Mesenchymal stem cell (in vitro differentiated cells and primary cell): ENCODE data around the gene ING3.

Experiments used
- DNase-seq: peaks from one replicate; pipeline ENCODE4 v3.0.0-alpha.2; 2013
- H2AFZ ChIP-seq: one replicate; pipeline ENCODE4 v1.6.1; 2013; ENCODE audit warnings: low read depth, mild to moderate bottlenecking, control low read depth, inconsistent platforms, low read length, moderate library complexity
- H2AK5ac ChIP-seq: 2 replicates; pipeline ENCODE4 v1.6.1; 2013; ENCODE audit warnings: low read length, moderate library complexity, mild to moderate bottlenecking, inconsistent platforms; ENCODE audit not compliant: severe bottlenecking
- H2BK120ac ChIP-seq: one replicate; pipeline ENCODE4 v1.6.1; 2013; ENCODE audit warnings: low read depth, mild to moderate bottlenecking, inconsistent platforms, low read length, moderate library complexity
- H2BK12ac ChIP-seq, 2 experiments: one replicate each; pipeline ENCODE4 v1.6.1; 2013; ENCODE audit warnings: inconsistent platforms in 2 of 2, low read length in 2 of 2, mild to moderate bottlenecking in 2 of 2, moderate library complexity in 2 of 2, control low read depth in 1 of 2
- H2BK15ac ChIP-seq: one replicate; pipeline ENCODE4 v1.6.1; 2013; ENCODE audit warnings: mild to moderate bottlenecking, low read depth, inconsistent platforms; ENCODE audit not compliant: poor library complexity, severe bottlenecking
- H2BK5ac ChIP-seq: 2 replicates; pipeline ENCODE4 v1.6.1; 2013; ENCODE audit warnings: low read depth, mild to moderate bottlenecking, low read length, control low read depth, inconsistent platforms; ENCODE audit not compliant: poor library complexity, severe bottlenecking
- H3K14ac ChIP-seq, 2 experiments: one replicate each; pipeline ENCODE4 v1.6.1; 2013; ENCODE audit warnings: inconsistent platforms in 2 of 2, low read length in 2 of 2, control low read depth in 1 of 2, mild to moderate bottlenecking in 1 of 2, moderate library complexity in 1 of 2
- H3K18ac ChIP-seq, 2 experiments: one replicate each; pipeline ENCODE4 v1.6.1; 2013; ENCODE audit warnings: inconsistent platforms in 2 of 2, low read length in 2 of 2, control low read depth in 1 of 2, low read depth in 1 of 2, mild to moderate bottlenecking in 1 of 2
- H3K23ac ChIP-seq, 2 experiments: one replicate each; pipeline ENCODE4 v1.6.1; 2013; ENCODE audit warnings: inconsistent platforms in 2 of 2, low read length in 2 of 2, mild to moderate bottlenecking in 2 of 2, moderate library complexity in 2 of 2, control low read depth in 1 of 2
- H3K27ac ChIP-seq: 2 replicates; pipeline ENCODE4 v1.5.1; 2013; ENCODE audit warnings: mild to moderate bottlenecking, moderate library complexity, low read length, control low read depth, inconsistent platforms; ENCODE audit not compliant: poor library complexity, severe bottlenecking
- H3K27me3 ChIP-seq, 2 experiments: 2 replicates each; pipeline versions ENCODE4 v1.6.1 to v1.7.0; 2013; ENCODE audit warnings: low read length in 2 of 2, mild to moderate bottlenecking in 2 of 2, moderate library complexity in 2 of 2, control low read depth in 1 of 2, inconsistent platforms in 1 of 2; ENCODE audit not compliant: control insufficient read depth in 1 of 2, insufficient read depth in 1 of 2
- H3K36me3 ChIP-seq, 2 experiments: 2 replicates each; pipeline versions ENCODE4 v1.6.1 to v1.7.0; 2013; ENCODE audit warnings: low read length in 2 of 2, control low read depth in 1 of 2, inconsistent platforms in 1 of 2, low read depth in 1 of 2, mild to moderate bottlenecking in 1 of 2; ENCODE audit not compliant: insufficient read depth in 2 of 2, control insufficient read depth in 1 of 2
- H3K4ac ChIP-seq, 2 experiments: one replicate each; pipeline ENCODE4 v1.6.1; 2013; ENCODE audit warnings: inconsistent platforms in 2 of 2, low read length in 2 of 2, mild to moderate bottlenecking in 2 of 2, moderate library complexity in 2 of 2, control low read depth in 1 of 2, low read depth in 1 of 2
- H3K4me1 ChIP-seq: 2 replicates; pipeline ENCODE4 v1.6.1; 2013; ENCODE audit warnings: low read depth, low read length, control low read depth; ENCODE audit not compliant: control insufficient read depth, insufficient read depth
- H3K4me2 ChIP-seq: 2 replicates; pipeline ENCODE4 v1.6.1; 2013; ENCODE audit warnings: low read length, mild to moderate bottlenecking, inconsistent platforms; ENCODE audit not compliant: poor library complexity, severe bottlenecking
- H3K4me3 ChIP-seq, 2 experiments: 2 replicates each; pipeline versions ENCODE4 v1.5.1 to v1.7.0; 2013; ENCODE audit warnings: low read length in 2 of 2, mild to moderate bottlenecking in 2 of 2, control low read depth in 1 of 2, low read depth in 1 of 2; ENCODE audit not compliant: insufficient read depth in 1 of 2
- H3K79me1 ChIP-seq: replicated peaks from 2 replicates; pipeline ENCODE4 v1.6.1; 2013; ENCODE audit warnings: mild to moderate bottlenecking, control low read depth, low read length, inconsistent platforms; ENCODE audit not compliant: poor library complexity, severe bottlenecking
- H3K9ac ChIP-seq: 2 replicates; pipeline ENCODE4 v1.7.0; 2013; ENCODE audit warnings: mild to moderate bottlenecking, low read length, moderate library complexity
- H3K9me3 ChIP-seq: 2 replicates; pipeline ENCODE4 v1.7.0; 2013; ENCODE audit warnings: mild to moderate bottlenecking, low read length; ENCODE audit not compliant: control insufficient read depth
- H4K8ac ChIP-seq: one replicate; pipeline ENCODE4 v1.6.1; 2013; ENCODE audit warnings: inconsistent platforms, mild to moderate bottlenecking, low read length, moderate library complexity
- H4K91ac ChIP-seq: one replicate; pipeline ENCODE4 v1.6.1; 2013; ENCODE audit warnings: mild to moderate bottlenecking, low read length, inconsistent platforms
- WGBS: methylation state at CpG from one replicate; pipeline ENCODE4 v1.1.7; 2013; ENCODE audit warnings: mixed read lengths; 5-methylcytosine and 5-hydroxymethylcytosine counted together

Gene ING3

GRCh38 chr7:120985130-120985758 is 34.7 kb downstream of the ING3 start:
- Histone ChIP-seq H3K23ac (no peak overlapping the region), H2AFZ (no peak overlapping the region), H2BK120ac (no peak overlapping the region), H3K4me1 (peaks cover 7% of the 10 kb centered on the region), H2BK12ac (no peak overlapping the region), H2BK15ac (no peak overlapping the region), H3K27me3 (no peaks in the 10 kb centered on the region), H2AK5ac (no peak overlapping the region), H3K4me3 (no peak overlapping the region), H3K9ac (no peak overlapping the region), H3K79me1 (no peaks in the 10 kb centered on the region), H3K9me3 (no peaks in the 10 kb centered on the region), H4K91ac (no peak overlapping the region), H3K18ac (no peak overlapping the region), H3K36me3 (no peaks in the 10 kb centered on the region), H3K14ac (no peak overlapping the region), H2BK5ac (no peak overlapping the region), H3K27ac (no peak overlapping the region), H3K4ac (no peak overlapping the region), H3K4me2 (no peak overlapping the region), H4K8ac (no peak overlapping the region)
- no peak for DNase-seq
- WGBS: 38% methylated on average over 2 of the region's 2 CpGs

- Histone ChIP-seq H2BK15ac (no peak overlapping the region), H3K18ac (no peak overlapping the region), H2AK5ac (no peak overlapping the region), H3K23ac (no peak overlapping the region), H2BK12ac (no peak overlapping the region), H2BK5ac (no peak overlapping the region), H3K27ac (no peak overlapping the region), H2BK120ac (no peak overlapping the region), H3K4me3 (no peak overlapping the region), H3K27me3 (no peaks in the 10 kb centered on the region), H3K4me2 (no peak overlapping the region), H4K91ac (no peak overlapping the region), H3K79me1 (no peaks in the 10 kb centered on the region), H3K4ac (no peak overlapping the region), H3K9ac (no peak overlapping the region), H3K14ac (no peak overlapping the region), H3K36me3 (no peaks in the 10 kb centered on the region), H4K8ac (no peak overlapping the region), H3K4me1 (peaks cover 7% of the 10 kb centered on the region), H2AFZ (no peak overlapping the region), H3K9me3 (no peaks in the 10 kb centered on the region)
- WGBS: no CpG with 5 or more reads among the region's 2 CpGs
- no peak for DNase-seq
Measured at GRCh38 chr7:120985839-120986238, 35.3 kb downstream of the ING3 start.

GRCh38 chr7:120986650-120987049 is 36.1 kb downstream of the ING3 start:
- Histone ChIP-seq H3K36me3 (no peaks in the 10 kb centered on the region), H2BK5ac (no peak overlapping the region), H3K79me1 (no peaks in the 10 kb centered on the region), H3K14ac (no peak overlapping the region), H3K4me3 (no peak overlapping the region), H3K18ac (no peak overlapping the region), H3K27ac (no peak overlapping the region), H4K8ac (no peak overlapping the region), H3K23ac (no peak overlapping the region), H2AFZ (no peak overlapping the region), H3K4me2 (no peak overlapping the region), H3K4ac (no peak overlapping the region), H2BK15ac (no peak overlapping the region), H2BK120ac (no peak overlapping the region), H2BK12ac (no peak overlapping the region), H3K27me3 (no peaks in the 10 kb centered on the region), H4K91ac (no peak overlapping the region), H3K9me3 (no peaks in the 10 kb centered on the region), H3K9ac (no peak overlapping the region), H2AK5ac (no peak overlapping the region), H3K4me1 (peaks cover 6% of the 10 kb centered on the region)
- DNase-seq: no peak
- WGBS: 91% methylated on average over 2 of the region's 2 CpGs

- H2BK120ac ChIP-seq: no peak overlapping the region
- no peaks in the 10 kb centered on the region for H3K79me1 ChIP-seq
- no peak overlapping the region for H3K14ac ChIP-seq
- no peak overlapping the region for H3K4me3 ChIP-seq
- H2BK12ac ChIP-seq: no peak overlapping the region
- H3K9ac ChIP-seq: peak overlapping the region; percentile 40
- no peak overlapping the region for H2BK15ac ChIP-seq
- no peak overlapping the region for H3K4ac ChIP-seq
- H3K9me3 ChIP-seq: no peaks in the 10 kb centered on the region
- no peak overlapping the region for H2AK5ac ChIP-seq
- no peaks in the 10 kb centered on the region for H3K27me3 ChIP-seq
- no peaks in the 10 kb centered on the region for H3K36me3 ChIP-seq
- no peak overlapping the region for H4K91ac ChIP-seq
- H3K4me2 ChIP-seq: no peak overlapping the region
- no peak overlapping the region for H3K27ac ChIP-seq
- no peak overlapping the region for H2AFZ ChIP-seq
- no peak for DNase-seq
- H3K4me1 ChIP-seq: peaks cover 5% of the 10 kb centered on the region
- H2BK5ac ChIP-seq: no peak overlapping the region
- H4K8ac ChIP-seq: no peak overlapping the region
- H3K18ac ChIP-seq: no peak overlapping the region
- WGBS: 8% methylated on average over 2 of the region's 3 CpGs
- no peak overlapping the region for H3K23ac ChIP-seq
Measured at GRCh38 chr7:120987280-120987679, 36.7 kb downstream of the ING3 start.
